Astrocyte (in vitro differentiated cells and primary cell): Measurements from ENCODE around the gene RNLS. TPM values are rescaled to one million over a fixed set of nuclear protein-coding genes. Genes with fewer than 3 reads are reported as not detected.

Experiments used
- DNase-seq: peaks from one replicate; pipeline ENCODE4 v3.0.0-alpha.2; 2010; ENCODE audit warnings: low read depth
- FAIRE-seq: peaks from 2 replicates; lab custom pipeline; 2011; peaks lifted over from hg19 to GRCh38; lab: Jason Lieb, UNC
- H2AFZ ChIP-seq: 2 replicates; pipeline ENCODE4 v1.6.0; 2012; ENCODE audit warnings: low read depth, low read length, inconsistent platforms
- H3K27ac ChIP-seq: 2 replicates; pipeline ENCODE4 v1.5.1; 2011; ENCODE audit warnings: low read depth, low read length, inconsistent platforms
- H3K27me3 ChIP-seq: 2 replicates; pipeline ENCODE4 v1.6.0; 2011; ENCODE audit warnings: low read length, inconsistent platforms; ENCODE audit not compliant: insufficient read depth
- H3K36me3 ChIP-seq: 2 replicates; pipeline ENCODE4 v1.5.1; 2011; ENCODE audit warnings: low read length, inconsistent platforms; ENCODE audit not compliant: insufficient read depth
- H3K4me1 ChIP-seq: 2 replicates; pipeline ENCODE4 v1.5.1; 2011; ENCODE audit warnings: low read length, inconsistent platforms; ENCODE audit not compliant: insufficient read depth
- H3K4me2 ChIP-seq: 2 replicates; pipeline ENCODE4 v1.6.0; 2012; ENCODE audit warnings: low read length, inconsistent platforms
- H3K4me3 ChIP-seq: 2 replicates; pipeline ENCODE4 v1.5.1; 2011; ENCODE audit warnings: low read depth, mild to moderate bottlenecking, low read length, inconsistent platforms; ENCODE audit not compliant: insufficient read depth
- H3K79me2 ChIP-seq: 2 replicates; pipeline ENCODE4 v1.6.0; 2012; ENCODE audit warnings: mild to moderate bottlenecking, low read length, inconsistent platforms; ENCODE audit not compliant: insufficient read depth
- H3K9ac ChIP-seq: 2 replicates; pipeline ENCODE4 v1.6.0; 2012; ENCODE audit warnings: mild to moderate bottlenecking, low read length, inconsistent platforms
- H3K9me3 ChIP-seq: 2 replicates; pipeline ENCODE4 v1.5.1; 2012; ENCODE audit warnings: low read depth, mild to moderate bottlenecking, low read length, inconsistent platforms; ENCODE audit not compliant: insufficient read depth
- H4K20me1 ChIP-seq: 2 replicates; pipeline ENCODE4 v1.6.0; 2012; ENCODE audit warnings: low read length, inconsistent platforms; ENCODE audit not compliant: insufficient read depth
- H3K27ac Mint-ChIP-seq: one replicate; pipeline ENCODE4 v1.8.0; 2021; ENCODE audit warnings: mild to moderate bottlenecking, mixed read lengths; ENCODE audit not compliant: unreplicated experiment
- H3K27me3 Mint-ChIP-seq: one replicate; pipeline ENCODE4 v1.8.0; 2021; ENCODE audit warnings: low read depth, mixed read lengths; ENCODE audit not compliant: unreplicated experiment
- H3K36me3 Mint-ChIP-seq: one replicate; pipeline ENCODE4 v1.8.0; 2021; ENCODE audit warnings: low read depth, mixed read lengths; ENCODE audit not compliant: unreplicated experiment
- H3K4me1 Mint-ChIP-seq: one replicate; pipeline ENCODE4 v1.8.0; 2021; ENCODE audit warnings: low read depth, mixed read lengths; ENCODE audit not compliant: unreplicated experiment
- H3K4me3 Mint-ChIP-seq: one replicate; pipeline ENCODE4 v1.8.0; 2021; ENCODE audit warnings: mild to moderate bottlenecking, moderate library complexity, mixed read lengths; ENCODE audit not compliant: unreplicated experiment
- H3K9me3 Mint-ChIP-seq: one replicate; pipeline ENCODE4 v1.8.0; 2021; ENCODE audit warnings: mild to moderate bottlenecking, mixed read lengths; ENCODE audit not compliant: unreplicated experiment
- EZH2 ChIP-seq: IDR thresholded peaks from 2 replicates; pipeline ENCODE4 v1.6.1; 2012; ENCODE audit warnings: mild to moderate bottlenecking, low read length, inconsistent platforms; ENCODE audit not compliant: insufficient read depth
- total RNA-seq: library from RNA; stranded (reverse); gene quantifications from 2 replicates; pipeline ENCODE4 v1.2.1, GENCODE V29; 2021
- TF ChIP-seq, protein P1 (sequence below): IDR thresholded peaks from 2 replicates; pipeline ENCODE4 v1.5.1; 2011; ENCODE audit warnings: low read depth, mild to moderate bottlenecking, inconsistent platforms, low read length, moderate library complexity; ENCODE audit not compliant: insufficient read depth

RNLS gene
- total RNA-seq, 1 donor from 2014 or later: 6.9 TPM

DNA sequence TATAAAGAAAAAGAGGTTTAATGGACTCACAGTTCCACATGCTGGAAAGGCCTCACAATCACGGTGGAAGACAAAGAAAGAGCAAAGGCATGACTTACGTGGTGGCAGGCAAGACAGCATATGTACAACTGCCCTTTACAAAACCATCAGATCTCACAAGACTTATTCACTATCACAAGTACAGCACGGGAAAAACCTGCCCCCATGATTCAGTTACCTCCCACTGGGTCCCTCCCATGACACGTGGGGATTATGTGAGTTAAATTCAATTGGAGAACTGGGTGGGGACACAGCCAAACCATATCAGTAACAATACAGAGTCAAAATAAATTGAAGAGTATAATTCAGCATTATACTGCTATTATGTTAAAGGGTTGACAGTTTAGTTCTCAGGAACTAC lies 37.8 kb downstream of the RNLS start:
- Mint-ChIP-seq H3K4me3 (no peak overlapping the region), H3K4me1 (peaks cover 33% of the 10 kb centered on the region), H3K27ac (no peak overlapping the region), H3K27me3 (no peaks in the 10 kb centered on the region), H3K36me3 (no peaks in the 10 kb centered on the region), H3K9me3 (no peaks in the 10 kb centered on the region)
- Histone ChIP-seq H2AFZ (no peak overlapping the region), H3K4me3 (no peak overlapping the region), H3K4me2 (no peak overlapping the region), H3K27ac (no peak overlapping the region), H3K36me3 (no peaks in the 10 kb centered on the region), H3K9me3 (no peaks in the 10 kb centered on the region), H4K20me1 (no peaks in the 10 kb centered on the region), H3K9ac (no peak overlapping the region), H3K4me1 (no peaks in the 10 kb centered on the region), H3K27me3 (no peaks in the 10 kb centered on the region), H3K79me2 (no peaks in the 10 kb centered on the region)
- FAIRE-seq (no peak), DNase-seq (no peak)
- TF ChIP-seq, protein P1, sequence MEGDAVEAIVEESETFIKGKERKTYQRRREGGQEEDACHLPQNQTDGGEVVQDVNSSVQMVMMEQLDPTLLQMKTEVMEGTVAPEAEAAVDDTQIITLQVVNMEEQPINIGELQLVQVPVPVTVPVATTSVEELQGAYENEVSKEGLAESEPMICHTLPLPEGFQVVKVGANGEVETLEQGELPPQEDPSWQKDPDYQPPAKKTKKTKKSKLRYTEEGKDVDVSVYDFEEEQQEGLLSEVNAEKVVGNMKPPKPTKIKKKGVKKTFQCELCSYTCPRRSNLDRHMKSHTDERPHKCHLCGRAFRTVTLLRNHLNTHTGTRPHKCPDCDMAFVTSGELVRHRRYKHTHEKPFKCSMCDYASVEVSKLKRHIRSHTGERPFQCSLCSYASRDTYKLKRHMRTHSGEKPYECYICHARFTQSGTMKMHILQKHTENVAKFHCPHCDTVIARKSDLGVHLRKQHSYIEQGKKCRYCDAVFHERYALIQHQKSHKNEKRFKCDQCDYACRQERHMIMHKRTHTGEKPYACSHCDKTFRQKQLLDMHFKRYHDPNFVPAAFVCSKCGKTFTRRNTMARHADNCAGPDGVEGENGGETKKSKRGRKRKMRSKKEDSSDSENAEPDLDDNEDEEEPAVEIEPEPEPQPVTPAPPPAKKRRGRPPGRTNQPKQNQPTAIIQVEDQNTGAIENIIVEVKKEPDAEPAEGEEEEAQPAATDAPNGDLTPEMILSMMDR: no peak
- no peak for TF ChIP-seq EZH2

DNA sequence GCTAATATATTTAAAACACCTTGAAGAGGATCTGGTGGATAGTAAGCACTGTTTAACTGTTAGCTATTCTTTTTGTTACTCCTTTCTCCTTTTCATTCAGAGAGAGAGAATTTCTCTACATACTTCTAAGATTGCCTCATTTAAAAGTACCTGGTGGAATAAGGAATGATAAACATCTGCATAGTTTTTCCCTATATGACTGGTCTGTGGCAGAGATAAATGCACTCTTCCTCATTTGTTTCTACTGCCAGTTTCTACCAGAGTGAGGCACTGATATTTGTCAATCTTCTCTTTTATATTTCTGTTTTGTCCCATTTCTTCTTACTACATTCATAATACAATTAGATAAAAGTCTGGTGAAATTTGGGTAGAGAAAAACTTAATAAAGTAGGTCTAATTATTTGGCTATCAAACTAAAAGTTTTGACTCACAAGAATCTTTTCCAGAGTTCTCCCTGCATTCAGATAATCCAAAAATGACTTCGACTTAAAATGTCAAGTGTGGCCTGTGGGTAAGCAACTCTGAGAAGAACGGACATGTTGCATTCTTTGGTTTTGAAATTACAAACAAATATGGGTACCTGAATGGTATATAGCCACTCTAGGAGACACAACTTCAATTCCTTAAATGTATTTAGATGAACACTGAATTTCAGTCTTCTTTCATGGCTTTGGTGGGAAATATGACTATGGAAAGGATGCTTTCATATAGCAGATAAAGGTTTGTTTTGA lies 38.8 kb downstream of the RNLS start:
- Mint-ChIP-seq H3K27ac (peak overlapping the region; percentile 83), H3K4me3 (no peak overlapping the region), H3K27me3 (no peaks in the 10 kb centered on the region), H3K9me3 (no peaks in the 10 kb centered on the region), H3K36me3 (no peaks in the 10 kb centered on the region), H3K4me1 (peaks cover 36% of the 10 kb centered on the region)
- Histone ChIP-seq H3K4me2 (no peak overlapping the region), H3K27ac (no peak overlapping the region), H3K9me3 (no peaks in the 10 kb centered on the region), H3K27me3 (no peaks in the 10 kb centered on the region), H3K4me3 (no peak overlapping the region), H3K4me1 (no peaks in the 10 kb centered on the region), H2AFZ (no peak overlapping the region), H3K36me3 (no peaks in the 10 kb centered on the region), H4K20me1 (no peaks in the 10 kb centered on the region), H3K79me2 (no peaks in the 10 kb centered on the region), H3K9ac (no peak overlapping the region)
- no peak for TF ChIP-seq EZH2
- no peak for DNase-seq
- peak; percentile 60 for FAIRE-seq

DNA sequence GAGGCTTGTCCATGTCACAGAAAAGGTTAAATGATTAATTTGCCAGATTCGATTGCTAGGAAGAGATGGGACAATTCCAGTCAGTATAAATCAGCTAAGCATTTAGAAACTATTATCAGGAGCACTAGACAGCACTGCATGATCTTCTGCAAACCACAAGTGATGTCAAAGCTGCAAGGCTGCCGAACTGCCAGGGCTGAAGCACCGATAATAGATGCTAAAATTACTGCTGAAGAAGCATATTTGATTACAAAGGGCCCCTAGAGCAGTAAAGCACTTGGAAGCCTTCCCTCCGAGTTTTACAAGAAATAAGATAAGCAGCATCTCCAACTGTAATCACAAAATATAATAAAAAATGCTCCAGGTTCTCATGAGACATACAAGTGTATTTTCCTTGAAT lies 40.6 kb downstream of the RNLS start:
- no peak overlapping the region for H2AFZ ChIP-seq
- DNase-seq (peak; percentile 41), FAIRE-seq (no peak)
- no peaks in the 10 kb centered on the region for H3K4me1 ChIP-seq
- no peak overlapping the region for H3K9ac ChIP-seq
- no peaks in the 10 kb centered on the region for H3K36me3 Mint-ChIP-seq
- TF ChIP-seq, protein P1: no peak
- no peak for TF ChIP-seq EZH2
- H4K20me1 ChIP-seq: no peaks in the 10 kb centered on the region
- no peaks in the 10 kb centered on the region for H3K27me3 Mint-ChIP-seq
- no peak overlapping the region for H3K4me2 ChIP-seq
- H3K4me3 Mint-ChIP-seq: no peak overlapping the region
- peaks cover 48% of the 10 kb centered on the region for H3K4me1 Mint-ChIP-seq
- H3K27me3 ChIP-seq: no peaks in the 10 kb centered on the region
- no peak overlapping the region for H3K27ac Mint-ChIP-seq
- no peaks in the 10 kb centered on the region for H3K79me2 ChIP-seq
- no peaks in the 10 kb centered on the region for H3K36me3 ChIP-seq
- no peaks in the 10 kb centered on the region for H3K9me3 ChIP-seq
- H3K4me3 ChIP-seq: no peak overlapping the region
- no peaks in the 10 kb centered on the region for H3K9me3 Mint-ChIP-seq
- H3K27ac ChIP-seq: no peak overlapping the region
